Thyroid gland (tissue), 4 donors: Measurements from ENCODE around the gene TTC9B. TPM values are rescaled to one million over a fixed set of nuclear protein-coding genes. Genes with fewer than 3 reads are reported as not detected.

Source experiments
- DNase-seq, 2 donors: peaks; one replicate each; pipeline ENCODE4 v3.0.0-alpha.2; 2019
- H3K27ac ChIP-seq, 3 donors: fragments of 200-600 bp; sonication (generic); 1 replicate in 2 of 3; 2 replicates in 1 of 3; pipeline ENCODE4 v1.5.1; 2016 to 2019; ENCODE audit warnings: mild to moderate bottlenecking in 1 of 3, moderate library complexity in 1 of 3
- H3K27me3 ChIP-seq: fragments of 200-600 bp; sonication (generic); one replicate; pipeline ENCODE4 v1.5.1; 2019
- H3K36me3 ChIP-seq, 2 donors: fragments of 200-600 bp; sonication (generic); one replicate each; pipeline ENCODE4 v1.5.1; 2016 to 2019
- H3K4me1 ChIP-seq, 2 donors: fragments of 200-600 bp; sonication (generic); one replicate each; pipeline ENCODE4 v1.5.1; 2017 to 2019
- H3K4me3 ChIP-seq, 3 donors: fragments of 200-600 bp; sonication (generic); replicated peaks in 1 of 3; 1 replicate in 2 of 3; 2 replicates in 1 of 3; pipeline ENCODE4 v1.5.1; 2016; ENCODE audit warnings: mild to moderate bottlenecking in 1 of 3
- H3K9me3 ChIP-seq: fragments of 200-600 bp; sonication (generic); one replicate; pipeline ENCODE4 v1.5.1; 2017
- CTCF ChIP-seq, 6 experiments: fragments of 200-600 bp in 3 of 6; fragments of 450-650 bp in 3 of 6; sonication (generic) in 3 of 6; IDR thresholded peaks; one replicate each; pipeline ENCODE4 v1.5.1; 2016 to 2019; ENCODE audit warnings: antibody characterized with exemption in 6 of 6, mild to moderate bottlenecking in 2 of 6, inconsistent platforms in 1 of 6, moderate library complexity in 1 of 6
- POLR2A ChIP-seq, 2 donors: fragments of 450-650 bp; IDR thresholded peaks; one replicate each; pipeline ENCODE4 v1.6.1; 2017; ENCODE audit warnings: antibody characterized with exemption in 2 of 2, mild to moderate bottlenecking in 2 of 2, moderate library complexity in 1 of 2
- WGBS, 2 donors: methylation state at CpG; one replicate each; pipeline ENCODE4 v1.1.5; 2017; 5-methylcytosine and 5-hydroxymethylcytosine counted together
- intact Hi-C: fragments of 100-400 bp; cut with DNase I; formaldehyde crosslinking; loops from one replicate; pipeline ENCODE4 v1.15.1; 2023
- total RNA-seq, 4 donors: library from RNA; depleted of rRNA; stranded (reverse); fragments of >200 nt; gene quantifications; one replicate each; pipeline ENCODE4 v1.2.3, GENCODE V29; 2016

TTC9B gene
- total RNA-seq, 4 donors from 2014 or later = not detected

GRCh38 chr19:40238775-40239174 lies 20.6 kb upstream of the TTC9B start:
- intact Hi-C loops = loop anchor here (5.0 kb wide), 1 partner anchor 44 kb away; no protein-coding TSS in a partner anchor
- WGBS, 2 donors = 91 to 95% methylated on average over 7 to 9 of the region's 9 CpGs
- Histone ChIP-seq H3K27ac (no peak overlapping the region), H3K9me3 (no peaks in the 10 kb centered on the region), H3K36me3 (peaks cover 62 to 75% of the 10 kb centered on the region in 2 donors), H3K4me3 (no peak overlapping the region), H3K27me3 (no peaks in the 10 kb centered on the region), H3K4me1 (peaks cover 11 to 17% of the 10 kb centered on the region in 2 donors)
- DNase-seq = no peak
- TF ChIP-seq CTCF (IDR thresholded peaks at IDR 0.05) (no peak), POLR2A (IDR thresholded peaks at IDR 0.05) (no peak)

- WGBS, 2 donors = 95 to 97% methylated on average over 14 of the region's 14 CpGs
These were observed 19.6 kb upstream of the TTC9B start for GRCh38 chr19:40237791-40238190.

GRCh38 chr19:40236366-40236765 lies 18.2 kb upstream of the TTC9B start:
- 91 to 96% methylated on average over 6 of the region's 6 CpGs for WGBS, 2 donors
- no peak for DNase-seq
- peaks cover 59 to 77% of the 10 kb centered on the region in 2 donors for H3K36me3 ChIP-seq
- H3K4me1 ChIP-seq = peaks cover 0 to 13% of the 10 kb centered on the region in 2 donors
- no peaks in the 10 kb centered on the region for H3K9me3 ChIP-seq
- no peak overlapping the region for H3K27ac ChIP-seq
- H3K27me3 ChIP-seq = no peaks in the 10 kb centered on the region
- H3K4me3 ChIP-seq = no peak overlapping the region
- intact Hi-C loops = loop anchor here (5.0 kb wide), 1 partner anchor 46 kb away; no protein-coding TSS in a partner anchor
- TF ChIP-seq POLR2A (IDR thresholded peaks at IDR 0.05) = no peak
- TF ChIP-seq CTCF (IDR thresholded peaks at IDR 0.05) = no peak

More at GRCh38 chr19:40237791-40238190, 19.6 kb upstream of the TTC9B start:
- no peak overlapping the region for H3K27ac ChIP-seq
- no peaks in the 10 kb centered on the region for H3K27me3 ChIP-seq
- intact Hi-C loops = loop anchor here (5.0 kb wide), 1 partner anchor 45 kb away; no protein-coding TSS in a partner anchor
- H3K9me3 ChIP-seq = no peaks in the 10 kb centered on the region
- H3K4me3 ChIP-seq = no peak overlapping the region
- no peak for DNase-seq
- H3K36me3 ChIP-seq = peaks cover 71 to 82% of the 10 kb centered on the region in 2 donors
- H3K4me1 ChIP-seq = peaks cover 7 to 9% of the 10 kb centered on the region in 2 donors
- TF ChIP-seq CTCF (IDR thresholded peaks at IDR 0.05) = no peak

GRCh38 chr19:40236026-40236355 lies 17.8 kb upstream of the TTC9B start:
- WGBS, 2 donors = 95 to 98% methylated on average over 9 of the region's 9 CpGs
- Histone ChIP-seq H3K4me3 (no peak overlapping the region), H3K4me1 (peaks cover 0 to 15% of the 10 kb centered on the region in 2 donors), H3K36me3 (peaks cover 55 to 76% of the 10 kb centered on the region in 2 donors), H3K9me3 (no peaks in the 10 kb centered on the region), H3K27me3 (no peaks in the 10 kb centered on the region), H3K27ac (no peak overlapping the region)
- no peak for TF ChIP-seq CTCF (IDR thresholded peaks at IDR 0.05)
- no peak for TF ChIP-seq POLR2A (IDR thresholded peaks at IDR 0.05)
- intact Hi-C loops = loop anchor here (5.0 kb wide), 1 partner anchor 46 kb away; no protein-coding TSS in a partner anchor
- DNase-seq = no peak

- 91 to 92% methylated on average over 19 to 30 of the region's 30 CpGs for WGBS, 2 donors
- DNase-seq = no peak
- intact Hi-C loops = loop anchor here (5.0 kb wide), 1 partner anchor 47 kb away; no protein-coding TSS in a partner anchor
These were observed 17.2 kb upstream of the TTC9B start for GRCh38 chr19:40235238-40236025.

More at GRCh38 chr19:40235238-40236025, 17.2 kb upstream of the TTC9B start:
- H3K9me3 ChIP-seq = no peaks in the 10 kb centered on the region
- no peaks in the 10 kb centered on the region for H3K27me3 ChIP-seq
- H3K4me1 ChIP-seq = peaks cover 0 to 15% of the 10 kb centered on the region in 2 donors
- peaks cover 54 to 71% of the 10 kb centered on the region in 2 donors for H3K36me3 ChIP-seq
- no peak overlapping the region for H3K27ac ChIP-seq
- TF ChIP-seq CTCF (IDR thresholded peaks at IDR 0.05) = no peak
- H3K4me3 ChIP-seq = no peak overlapping the region
